GM19025 (cell line): ENCODE results near the gene CD83.

Source experiments
- ATAC-seq: cut with Tn5 transposase; IDR thresholded peaks from one replicate; pipeline ENCODE4 v1.9.1; 2021; ENCODE audit warnings: mild to moderate bottlenecking, low read depth, moderate library complexity; ENCODE audit not compliant: unreplicated experiment

Gene CD83

GRCh38 chr6:14123386-14124111, 6.0 kb downstream of the CD83 start:
- no peak for ATAC-seq

- ATAC-seq: no peak
These were observed 7.8 kb downstream of the CD83 start for GRCh38 chr6:14125346-14125745.

- no peak for ATAC-seq
These were observed 8.6 kb downstream of the CD83 start for GRCh38 chr6:14126191-14126590.

GRCh38 chr6:14127611-14128010, 10.0 kb downstream of the CD83 start:
- no peak for ATAC-seq

GRCh38 chr6:14128012-14128411, 10.4 kb downstream of the CD83 start:
- no peak for ATAC-seq

GRCh38 chr6:14128746-14129145, 11.2 kb downstream of the CD83 start:
- ATAC-seq: no peak

GRCh38 chr6:14129575-14129974, 12.0 kb downstream of the CD83 start:
- no peak for ATAC-seq

GRCh38 chr6:14130435-14131075, 13.0 kb downstream of the CD83 start:
- ATAC-seq: no peak

GRCh38 chr6:14131579-14131978, 14.0 kb downstream of the CD83 start:
- ATAC-seq: no peak

GRCh38 chr6:14132244-14132920, 14.8 kb downstream of the CD83 start:
- no peak for ATAC-seq

GRCh38 chr6:14132921-14133275, 15.3 kb downstream of the CD83 start:
- no peak for ATAC-seq

GRCh38 chr6:14134211-14134910, 16.8 kb downstream of the CD83 start:
- no peak for ATAC-seq

GRCh38 chr6:14135893-14136539, 18.4 kb downstream of the CD83 start:
- ATAC-seq: no peak

- no peak for ATAC-seq
These were observed 21.2 kb downstream of the CD83 start for GRCh38 chr6:14138701-14139215.

GRCh38 chr6:14141351-14142062, 23.9 kb downstream of the CD83 start:
- no peak for ATAC-seq

- no peak for ATAC-seq
These were observed 24.5 kb downstream of the CD83 start for GRCh38 chr6:14142063-14142450.

- ATAC-seq: no peak
These were observed 25.1 kb downstream of the CD83 start for GRCh38 chr6:14142511-14143223.

- ATAC-seq: no peak
These were observed 25.7 kb downstream of the CD83 start for GRCh38 chr6:14143305-14143704.

- peak; percentile 90 for ATAC-seq
These were observed 27.1 kb downstream of the CD83 start for GRCh38 chr6:14144678-14145113.
